Measurements from ENCODE around the gene CTNND1. TPM values are rescaled to one million over a fixed set of nuclear protein-coding genes. Genes with fewer than 3 reads are reported as not detected.

Gene CTNND1
- total RNA-seq, 2 donors from 2014 or later: 58.2 to 63.2 TPM

GRCh38 chr11:57752954-57753353 lies 8.6 kb upstream of the CTNND1 start:
- TF ChIP-seq CTCF (IDR thresholded peaks at IDR 0.05): no peak
- H3K4me1 ChIP-seq: peaks cover 0 to 12% of the 10 kb centered on the region in 2 donors

GRCh38 chr11:57758174-57758573 lies 3.4 kb upstream of the CTNND1 start:
- Histone ChIP-seq H3K4me3 (no peak overlapping the region), H3K9me3 (no peaks in the 10 kb centered on the region), H3K27ac (no peak overlapping the region), H3K36me3 (no peaks in the 10 kb centered on the region), H3K27me3 (no peaks in the 10 kb centered on the region), H3K4me1 (peaks cover 0 to 4% of the 10 kb centered on the region in 2 donors)
- DNase-seq (ENCODE audit: low spot score): no peak
- TF ChIP-seq CTCF (IDR thresholded peaks at IDR 0.05): no peak

More at GRCh38 chr11:57752954-57753353, 8.6 kb upstream of the CTNND1 start:
- Histone ChIP-seq H3K27ac (no peak overlapping the region), H3K36me3 (no peaks in the 10 kb centered on the region), H3K9me3 (no peaks in the 10 kb centered on the region), H3K27me3 (no peaks in the 10 kb centered on the region), H3K4me3 (no peak overlapping the region)
- no peak for DNase-seq (ENCODE audit: low spot score)

GRCh38 chr11:57762235-57762861 lies 746 bp downstream of the CTNND1 start:
- Histone ChIP-seq H3K27me3 (no peaks in the 10 kb centered on the region), H3K36me3 (no peaks in the 10 kb centered on the region)
- TF ChIP-seq CTCF (IDR thresholded peaks at IDR 0.05): no peak

GRCh38 chr11:57763568-57763967 lies 2.0 kb downstream of the CTNND1 start:
- no peaks in the 10 kb centered on the region for H3K9me3 ChIP-seq
- no peaks in the 10 kb centered on the region for H3K27me3 ChIP-seq
- peak in 1 of 2 donors; percentile 55 for TF ChIP-seq CTCF (IDR thresholded peaks at IDR 0.05)
- no peak for DNase-seq (ENCODE audit: low spot score)
- peaks cover 0 to 44% of the 10 kb centered on the region in 2 donors for H3K4me1 ChIP-seq
- no peaks in the 10 kb centered on the region for H3K36me3 ChIP-seq
- peak overlapping the region; percentile 92 to 97 for H3K27ac ChIP-seq
- peak overlapping the region; percentile 66 to 67 for H3K4me3 ChIP-seq

More at GRCh38 chr11:57762235-57762861, 746 bp downstream of the CTNND1 start:
- H3K9me3 ChIP-seq: no peaks in the 10 kb centered on the region
- H3K4me1 ChIP-seq: peaks cover 0 to 35% of the 10 kb centered on the region in 2 donors
- no peak for DNase-seq (ENCODE audit: low spot score)
- H3K27ac ChIP-seq: peak overlapping the region; percentile 92 to 97
- H3K4me3 ChIP-seq: peak overlapping the region; percentile 66 to 67

GRCh38 chr11:57764021-57764420 lies 2.4 kb downstream of the CTNND1 start:
- Histone ChIP-seq H3K4me3 (peak overlapping the region; percentile 66 to 67), H3K36me3 (no peaks in the 10 kb centered on the region), H3K9me3 (no peaks in the 10 kb centered on the region), H3K4me1 (peaks cover 0 to 48% of the 10 kb centered on the region in 2 donors), H3K27ac (peak overlapping the region; percentile 92 to 97), H3K27me3 (no peaks in the 10 kb centered on the region)
- DNase-seq (ENCODE audit: low spot score): no peak
- TF ChIP-seq CTCF (IDR thresholded peaks at IDR 0.05): no peak

- no peak for DNase-seq (ENCODE audit: low spot score)
- Histone ChIP-seq H3K4me3 (peak overlapping the region; percentile 66 to 67), H3K9me3 (no peaks in the 10 kb centered on the region), H3K27ac (peak overlapping the region; percentile 92 to 97), H3K27me3 (no peaks in the 10 kb centered on the region), H3K36me3 (no peaks in the 10 kb centered on the region), H3K4me1 (peaks cover 0 to 54% of the 10 kb centered on the region in 2 donors)
- TF ChIP-seq CTCF (IDR thresholded peaks at IDR 0.05): no peak
These were observed 3.0 kb downstream of the CTNND1 start for GRCh38 chr11:57764566-57764965.

All from right atrium auricular region (tissue), 2 donors.